ENCODE measurements around the gene GPR160.
"Not testable (repeated sequence)": the region's sequence is repeated elsewhere in the genome, so short reads cannot be mapped to it uniquely, and the experiment has no call there.

GPR160 gene

DNA sequence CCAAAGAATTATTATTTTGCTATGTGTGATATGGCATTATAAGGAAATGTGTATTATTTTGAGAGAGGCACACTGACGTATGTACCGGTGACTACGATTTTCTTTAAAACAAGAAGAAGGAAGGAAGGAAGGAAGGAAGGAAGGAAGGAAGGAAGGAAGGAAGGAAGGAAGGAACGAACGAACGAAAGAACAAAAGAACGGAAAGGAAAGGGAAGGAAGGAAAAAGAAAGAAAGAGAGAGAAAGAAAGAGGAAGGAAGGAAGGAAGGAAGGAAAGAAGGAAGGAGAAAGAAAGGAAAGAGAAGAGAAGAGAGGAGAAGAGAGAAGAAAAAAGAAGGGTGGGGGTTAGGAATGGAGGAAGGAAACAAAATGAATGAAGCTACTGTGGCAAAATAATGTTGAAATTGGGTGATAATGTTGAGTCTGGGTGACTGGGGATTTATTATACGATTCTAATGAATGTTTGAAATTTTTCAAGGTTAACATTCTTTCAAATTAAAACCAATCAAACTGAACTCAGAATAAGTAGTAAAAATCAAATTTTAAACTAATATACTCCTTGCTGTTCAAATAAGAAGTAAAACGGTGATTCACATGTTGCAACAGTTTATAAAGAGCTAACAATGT lies 73.5 kb downstream of the GPR160 start:
- DNase-seq (ENCODE audit: low read depth): no peak

DNA sequence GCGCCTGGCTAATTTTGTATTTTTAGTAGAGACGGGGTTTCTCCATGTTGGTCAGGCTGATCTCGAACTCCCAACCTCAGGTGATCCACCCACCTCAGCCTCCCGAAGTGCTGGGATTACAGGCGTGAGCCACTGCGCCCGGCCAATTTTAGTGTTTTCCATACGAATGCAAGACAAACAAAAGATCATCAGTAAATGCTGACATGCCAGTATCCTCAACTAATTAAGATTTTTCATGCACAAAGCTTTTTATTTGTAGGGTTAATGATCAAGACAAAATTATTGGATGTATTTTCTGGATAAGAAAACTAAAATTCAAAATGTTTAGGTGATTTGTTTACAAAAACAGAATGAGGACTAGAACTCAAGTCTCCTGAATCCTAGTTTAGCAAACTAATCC lies 76.4 kb downstream of the GPR160 start:
- not testable (repeated sequence) for DNase-seq (ENCODE audit: low read depth)

DNA sequence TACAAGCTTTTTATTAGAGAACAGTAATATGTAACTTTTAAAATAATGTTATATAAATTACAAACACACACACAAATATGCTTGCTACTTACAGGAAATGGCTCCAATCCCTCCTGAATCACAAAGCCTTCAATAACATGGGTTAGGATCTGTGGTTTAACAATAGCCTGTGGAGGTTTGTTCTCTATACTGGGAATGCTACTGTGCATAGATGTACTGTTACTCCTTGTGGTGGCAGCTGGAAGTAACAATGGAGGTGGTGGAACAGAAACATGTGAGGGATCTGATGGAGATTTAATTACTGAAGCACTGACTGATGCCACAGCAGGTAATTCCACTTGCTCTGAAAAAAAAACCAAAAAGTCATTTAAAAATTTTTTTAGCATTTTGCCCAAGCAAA lies 79.3 kb downstream of the GPR160 start:
- DNase-seq (ENCODE audit: low read depth): no peak

DNA sequence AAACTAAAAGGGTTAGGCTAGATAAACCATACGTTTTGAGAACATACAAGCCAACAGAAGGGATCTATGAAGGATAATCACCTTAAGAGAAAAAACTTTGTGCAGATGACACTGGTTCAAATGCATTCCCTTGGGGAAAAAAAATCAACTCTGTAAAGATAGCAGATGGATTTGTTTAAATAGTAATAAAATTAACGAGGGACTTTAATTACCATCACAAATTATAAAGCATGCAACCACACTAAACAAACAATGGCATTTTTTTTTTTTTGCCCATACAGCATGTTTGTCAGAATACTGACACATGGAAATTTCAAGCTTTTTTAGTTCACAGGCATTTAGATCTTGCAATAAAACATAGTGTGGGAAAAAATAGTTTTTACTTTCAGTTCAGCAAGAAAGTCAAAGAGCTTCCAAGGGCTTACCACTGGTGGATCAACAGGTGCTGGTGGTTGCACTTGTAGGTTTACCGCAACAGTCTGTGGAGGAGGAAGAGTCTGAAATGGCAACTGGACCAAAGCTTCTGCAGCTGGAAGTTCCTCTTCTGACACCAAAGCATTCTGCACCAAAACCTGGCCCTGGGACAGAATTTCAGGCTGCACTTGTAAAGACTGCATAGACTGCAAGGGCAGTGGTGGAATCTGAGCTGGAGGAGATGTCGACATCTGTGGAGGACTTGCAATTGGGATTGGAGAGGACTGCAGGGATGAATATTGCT lies 90.6 kb downstream of the GPR160 start:
- DNase-seq (ENCODE audit: low read depth): no peak

- no peak for DNase-seq (ENCODE audit: low read depth)
Measured at GRCh38 chr3:170128977-170129431, 91.2 kb downstream of the GPR160 start.

DNA sequence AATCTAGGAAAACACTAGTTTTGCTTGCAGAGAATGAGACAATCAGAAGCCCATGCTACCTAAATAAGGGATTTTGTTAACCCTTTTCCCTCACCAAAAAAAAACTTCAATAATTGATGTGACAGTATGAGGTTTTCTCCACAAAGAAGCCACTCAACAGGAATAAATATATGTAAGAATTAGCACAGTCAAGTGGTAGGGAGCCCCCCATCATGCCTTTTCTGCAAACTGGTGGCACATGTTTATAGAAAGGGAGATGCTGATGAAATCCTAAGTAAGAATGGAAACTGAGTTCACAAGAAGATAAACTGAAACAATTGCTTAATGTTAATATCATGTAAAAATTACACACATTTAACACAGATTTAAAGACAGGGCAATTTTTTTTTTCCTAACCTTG lies 92.7 kb downstream of the GPR160 start:
- DNase-seq (ENCODE audit: low read depth): no peak

- DNase-seq (ENCODE audit: low read depth): no peak
Measured at GRCh38 chr3:170132335-170132734, 94.5 kb downstream of the GPR160 start.
